HG02840 (cell line): ENCODE data around the gene CXCR3.
"Not testable (repeated sequence)": the region's sequence is repeated elsewhere in the genome, so short reads cannot be mapped to it uniquely, and the experiment has no call there.

Source experiments
- ATAC-seq: cut with Tn5 transposase; IDR thresholded peaks from one replicate; pipeline ENCODE4 v1.9.1; 2021; ENCODE audit warnings: mild to moderate bottlenecking, moderate library complexity, moderate number of reproducible peaks; ENCODE audit not compliant: unreplicated experiment, low FRiP score

Gene CXCR3

GRCh38 chrX:71615056-71615455, 3.3 kb downstream of the CXCR3 start:
- ATAC-seq: no peak

- ATAC-seq: no peak
Measured at GRCh38 chrX:71612256-71612655, 6.1 kb downstream of the CXCR3 start.

GRCh38 chrX:71611736-71612135, 6.6 kb downstream of the CXCR3 start:
- not testable (repeated sequence) for ATAC-seq

GRCh38 chrX:71609095-71609750, 9.1 kb downstream of the CXCR3 start:
- no peak for ATAC-seq

GRCh38 chrX:71607488-71607887, 10.8 kb downstream of the CXCR3 start:
- ATAC-seq: no peak

GRCh38 chrX:71606536-71607216, 11.6 kb downstream of the CXCR3 start:
- ATAC-seq: no peak

- no peak for ATAC-seq
Measured at GRCh38 chrX:71604796-71605568, 13.3 kb downstream of the CXCR3 start.

- ATAC-seq: no peak
Measured at GRCh38 chrX:71604141-71604540, 14.2 kb downstream of the CXCR3 start.

- ATAC-seq: no peak
Measured at GRCh38 chrX:71603618-71604017, 14.7 kb downstream of the CXCR3 start.

- no peak for ATAC-seq
Measured at GRCh38 chrX:71599965-71600364, 18.3 kb downstream of the CXCR3 start.

GRCh38 chrX:71593210-71593609, 25.1 kb downstream of the CXCR3 start:
- not testable (repeated sequence) for ATAC-seq

- no peak for ATAC-seq
Measured at GRCh38 chrX:71586929-71587328, 31.4 kb downstream of the CXCR3 start.

- no peak for ATAC-seq
Measured at GRCh38 chrX:71581210-71581609, 37.1 kb downstream of the CXCR3 start.

GRCh38 chrX:71579990-71580380, 38.3 kb downstream of the CXCR3 start:
- no peak for ATAC-seq

- ATAC-seq: no peak
Measured at GRCh38 chrX:71579136-71579989, 38.9 kb downstream of the CXCR3 start.

GRCh38 chrX:71578253-71579135, 39.8 kb downstream of the CXCR3 start, which contains the start of gene GCNA:
TSS of gene GCNA (plus strand) at chrX:71578437. CDS start at chrX:71580822, 2,385 bp downstream.
- no peak for ATAC-seq

- ATAC-seq: no peak
Measured at GRCh38 chrX:71577682-71578081, 40.6 kb downstream of the CXCR3 start.

- ATAC-seq: no peak
Measured at GRCh38 chrX:71573590-71573989, 44.7 kb downstream of the CXCR3 start.

- not testable (repeated sequence) for ATAC-seq
Measured at GRCh38 chrX:71571390-71571789, 46.9 kb downstream of the CXCR3 start.
